EL (cell line): ENCODE data around the gene JAKMIP2.

Source experiments
- DNase-seq: peaks from one replicate; pipeline ENCODE4 v3.0.0-alpha.2; 2016

Gene JAKMIP2

DNA sequence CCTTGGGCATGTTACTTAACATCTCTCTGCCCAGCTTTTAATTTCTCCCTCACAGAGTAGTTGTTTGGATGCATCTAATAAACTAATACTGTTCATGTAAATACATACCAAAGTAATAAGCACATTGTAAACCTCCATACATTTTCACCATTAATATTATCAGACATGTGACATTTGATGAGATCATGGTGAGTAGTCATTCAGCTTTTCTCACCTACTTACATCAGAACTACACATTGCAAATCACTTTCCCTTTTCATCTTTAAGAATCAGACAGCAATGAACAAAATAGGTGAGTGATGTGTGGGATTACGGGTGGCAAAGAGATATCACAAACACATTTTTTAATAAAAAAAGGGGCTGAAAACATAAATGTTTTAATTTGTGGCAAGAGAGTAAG, 89.3 kb downstream of the JAKMIP2 start:
- no peak for DNase-seq

DNA sequence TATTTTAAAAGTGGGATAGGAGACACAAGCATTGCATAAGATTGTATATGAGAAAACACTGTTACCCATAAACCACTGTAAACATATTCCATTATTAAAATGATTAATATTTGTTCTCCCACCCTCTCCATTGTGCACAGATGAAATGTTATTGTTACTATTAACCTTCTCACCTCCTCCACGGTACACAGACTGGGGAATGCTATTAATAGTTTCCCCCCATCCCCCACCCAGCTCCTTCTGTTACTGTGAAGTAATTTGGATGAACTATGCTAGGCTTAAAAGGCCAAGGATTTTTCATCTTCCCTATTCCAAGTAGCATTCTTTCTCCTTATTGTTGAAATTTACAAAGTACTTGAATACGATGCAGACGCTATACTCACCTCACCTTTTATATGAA, 91.4 kb downstream of the JAKMIP2 start:
- DNase-seq: no peak

DNA sequence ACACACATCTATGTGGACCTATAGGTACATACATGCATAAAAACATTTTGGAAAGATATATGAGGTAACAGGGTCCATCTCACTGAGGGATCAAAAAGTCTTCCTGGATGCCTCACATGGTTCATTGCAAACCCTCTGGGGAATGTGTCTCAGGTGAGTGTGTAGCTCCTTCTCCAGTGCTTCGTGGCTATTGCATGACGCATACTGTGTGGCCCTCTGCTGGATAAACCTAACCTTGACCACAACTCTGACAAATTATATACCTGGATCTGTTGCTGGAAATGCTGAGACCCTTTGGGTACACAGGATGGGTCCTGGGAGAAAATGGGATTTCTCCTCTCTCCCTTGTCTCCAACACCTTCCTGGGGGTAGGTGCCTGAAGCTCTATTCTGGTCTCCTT, 91.9 kb downstream of the JAKMIP2 start:
- no peak for DNase-seq

DNA sequence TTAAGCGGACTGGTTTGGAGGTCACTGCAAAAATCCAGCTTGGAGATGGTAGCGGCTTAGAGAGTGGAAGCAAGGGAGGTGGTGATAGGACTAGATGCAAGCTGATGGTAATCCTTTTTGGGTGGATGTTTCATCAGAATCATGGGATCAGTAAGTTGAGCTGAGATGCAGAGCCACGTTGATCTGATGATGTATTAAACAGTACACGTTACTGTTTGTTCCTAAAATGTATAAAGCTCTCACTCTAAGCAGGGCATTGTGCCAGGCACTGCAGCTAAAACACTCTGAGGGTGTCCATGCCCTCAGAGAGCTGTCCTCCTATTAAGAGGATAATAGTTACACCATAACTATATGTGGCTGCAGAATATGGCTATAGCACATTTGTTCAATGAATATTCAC, 93.1 kb downstream of the JAKMIP2 start:
- no peak for DNase-seq

DNA sequence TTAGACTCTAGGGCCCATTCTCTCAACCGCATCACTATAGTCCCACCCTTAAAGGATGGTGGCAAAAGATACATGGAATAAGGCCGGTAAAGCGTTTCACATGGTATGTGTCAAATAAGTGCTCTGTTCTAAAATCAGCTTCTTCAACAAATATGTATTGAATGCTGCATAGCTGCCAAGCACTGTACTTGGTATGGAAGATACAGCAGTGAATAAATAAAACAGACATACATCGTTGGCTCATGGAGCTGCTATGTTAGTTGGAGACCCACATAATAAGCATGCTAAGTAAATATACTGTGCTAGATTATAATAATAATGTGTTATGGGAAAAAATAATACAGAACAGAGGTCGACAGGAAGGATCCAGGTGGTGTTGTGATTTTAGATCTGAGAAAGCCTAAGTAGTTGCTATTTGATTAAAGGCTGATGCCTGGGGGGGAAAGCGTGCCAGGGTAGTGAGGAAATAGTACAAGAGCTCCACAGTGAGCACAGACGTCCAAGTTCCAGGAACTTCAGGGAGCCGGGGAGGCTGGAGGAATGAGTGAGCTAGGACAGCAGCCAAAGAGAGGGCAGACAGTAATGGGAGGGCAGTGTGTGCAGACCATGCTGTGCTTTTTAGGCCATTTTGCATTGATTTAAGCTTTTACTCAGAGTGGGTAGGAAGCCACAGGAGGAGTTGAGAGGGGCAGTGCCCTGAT, 93.7 kb downstream of the JAKMIP2 start:
- no peak for DNase-seq

DNA sequence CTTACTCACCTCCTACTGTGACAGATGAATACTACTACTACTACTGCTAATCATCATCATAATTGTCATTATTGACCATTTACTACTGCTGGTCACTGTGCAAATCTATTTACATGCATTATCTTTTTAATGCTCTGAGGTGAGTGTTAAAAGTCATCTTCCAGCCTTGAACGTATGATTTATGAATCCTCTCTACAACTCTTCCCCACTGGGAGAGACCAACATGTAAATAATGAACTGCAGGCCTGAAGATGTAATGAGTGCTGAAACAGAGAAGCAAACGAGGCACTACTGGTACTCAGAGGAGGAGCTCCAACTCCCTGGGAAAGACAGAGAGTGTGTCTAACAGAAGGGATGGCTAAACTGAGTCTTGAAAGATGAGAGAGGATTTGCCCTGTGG, 95.4 kb downstream of the JAKMIP2 start:
- DNase-seq: no peak

DNA sequence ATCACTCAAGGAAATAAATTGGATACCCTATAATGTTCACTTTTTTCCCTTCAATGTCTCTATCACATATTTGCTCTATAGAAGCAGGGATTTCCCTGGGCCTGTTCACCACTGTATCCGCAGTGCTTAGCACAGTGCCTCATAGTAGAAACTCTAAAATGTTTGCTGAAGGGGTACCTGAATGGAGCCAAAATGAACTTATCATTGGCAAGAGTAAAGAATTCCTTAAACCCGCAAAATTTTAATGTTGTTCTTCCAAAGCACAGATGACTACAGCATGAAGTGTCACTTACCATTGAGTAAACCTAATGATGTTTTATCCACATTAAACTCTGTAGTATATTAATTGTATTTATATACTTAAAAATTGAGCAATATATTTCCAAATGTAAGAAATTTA, 96.1 kb downstream of the JAKMIP2 start:
- no peak for DNase-seq

DNA sequence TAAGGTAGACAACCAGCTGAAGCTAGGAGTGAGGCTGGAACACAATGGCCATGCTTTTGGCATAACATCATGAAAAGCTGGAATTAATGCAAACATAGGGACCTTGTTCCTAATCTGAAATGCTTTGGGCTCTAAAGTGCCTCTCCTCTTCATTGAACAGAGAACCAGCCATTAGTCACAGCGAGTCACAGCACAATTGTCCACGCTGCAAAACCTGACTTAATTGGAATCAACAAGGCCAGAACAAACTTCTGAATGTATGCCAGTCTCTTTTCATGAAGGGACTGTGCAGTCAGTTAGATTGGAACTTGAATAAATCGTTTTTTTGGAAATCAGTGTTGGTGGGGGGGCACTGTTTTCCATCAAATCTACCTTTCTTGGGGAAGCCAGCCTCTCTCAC, 96.5 kb downstream of the JAKMIP2 start:
- no peak for DNase-seq

DNA sequence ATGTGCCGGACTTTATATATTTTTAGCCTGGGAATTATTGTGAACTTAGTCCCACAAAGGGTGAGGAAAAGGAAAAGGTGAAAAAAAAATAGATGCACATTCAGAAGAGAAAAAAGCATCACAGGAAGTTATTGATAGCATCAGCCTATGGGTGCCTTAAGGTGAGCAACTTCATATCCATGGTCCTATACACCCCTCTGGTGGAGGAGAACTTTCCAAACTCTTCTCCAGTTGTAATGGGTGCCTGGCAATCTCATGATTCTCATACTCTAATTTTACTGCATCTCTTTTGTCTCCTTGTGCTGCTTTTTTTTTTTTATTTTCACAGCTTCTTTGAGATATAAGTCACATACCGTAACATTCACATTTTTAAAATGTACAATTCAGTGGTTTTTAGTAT, 107.4 kb downstream of the JAKMIP2 start:
- no peak for DNase-seq

DNA sequence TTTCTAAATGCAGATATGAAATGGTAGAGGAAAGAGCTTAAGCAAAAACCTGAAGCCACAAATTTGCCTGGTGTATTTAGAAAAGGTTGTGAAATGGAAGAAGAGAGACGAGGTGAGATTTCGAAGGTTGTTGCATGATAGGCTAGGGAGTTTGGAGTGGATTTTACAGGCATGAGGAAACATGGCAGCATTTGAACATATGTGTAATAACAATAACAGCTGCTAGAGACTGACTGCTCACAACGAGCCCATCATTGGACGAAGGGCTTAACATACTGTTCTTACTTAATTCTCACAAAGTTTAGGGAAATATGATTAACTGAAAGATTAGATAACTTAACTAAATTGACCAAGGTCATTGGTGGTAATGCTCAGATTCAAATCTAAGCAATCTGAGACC, 108.1 kb downstream of the JAKMIP2 start:
- no peak for DNase-seq

DNA sequence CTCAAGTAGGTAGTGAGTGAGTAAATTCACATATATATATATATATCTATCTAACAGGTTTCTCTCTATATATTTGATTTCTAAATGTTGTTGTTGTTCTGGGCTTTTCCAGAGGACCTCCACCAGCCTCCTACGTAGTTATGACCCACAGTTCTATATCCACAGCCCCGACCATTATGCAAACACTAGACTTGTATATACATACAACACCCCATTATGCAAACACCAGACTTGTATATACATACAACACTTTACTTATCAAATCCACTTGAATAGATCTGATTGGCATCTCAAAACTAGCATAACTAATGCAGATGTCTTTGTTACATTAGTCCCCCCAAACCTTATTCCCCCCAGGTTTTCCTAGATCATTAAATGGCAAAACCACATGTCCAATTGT, 108.7 kb downstream of the JAKMIP2 start:
- no peak for DNase-seq

DNA sequence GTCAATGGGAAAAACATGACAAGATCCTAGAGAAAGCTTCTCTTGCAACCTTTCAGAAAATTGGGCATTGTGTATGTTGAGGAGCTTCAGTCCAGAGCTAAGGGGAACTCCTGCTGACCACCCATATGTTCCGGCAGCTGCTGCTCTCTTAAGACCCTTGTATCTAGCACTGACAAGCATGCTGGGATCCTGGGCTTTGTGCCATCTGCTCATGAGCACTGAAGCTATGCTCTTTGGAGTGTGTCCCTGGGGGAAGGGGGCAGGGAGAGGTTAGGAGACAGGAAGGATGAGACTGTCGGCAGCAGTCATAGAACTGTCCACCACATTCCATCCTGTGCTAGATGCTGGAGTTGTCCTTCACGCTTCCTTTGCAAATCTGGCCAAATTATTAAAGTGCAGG, 109.3 kb downstream of the JAKMIP2 start:
- no peak for DNase-seq

DNA sequence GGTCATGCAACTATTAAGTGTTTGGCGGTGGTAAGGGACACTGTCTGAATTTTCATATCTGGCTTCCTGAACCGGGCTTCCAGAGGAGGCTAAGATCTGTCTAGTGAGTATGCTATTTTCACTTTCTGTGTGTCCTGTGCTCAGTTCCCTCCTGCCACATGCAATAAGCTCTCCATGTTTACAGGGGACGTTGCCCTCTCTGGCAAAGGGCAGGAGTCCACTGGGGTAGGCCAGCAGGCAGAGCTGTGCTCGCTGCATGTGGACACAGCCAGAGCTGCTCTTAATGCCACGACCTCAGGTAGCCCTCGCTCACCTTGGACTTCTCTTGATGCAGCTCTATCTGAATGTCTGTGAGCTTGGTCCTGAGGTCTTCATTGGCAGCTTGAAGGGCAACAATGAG, 111.2 kb downstream of the JAKMIP2 start:
- DNase-seq: no peak

DNA sequence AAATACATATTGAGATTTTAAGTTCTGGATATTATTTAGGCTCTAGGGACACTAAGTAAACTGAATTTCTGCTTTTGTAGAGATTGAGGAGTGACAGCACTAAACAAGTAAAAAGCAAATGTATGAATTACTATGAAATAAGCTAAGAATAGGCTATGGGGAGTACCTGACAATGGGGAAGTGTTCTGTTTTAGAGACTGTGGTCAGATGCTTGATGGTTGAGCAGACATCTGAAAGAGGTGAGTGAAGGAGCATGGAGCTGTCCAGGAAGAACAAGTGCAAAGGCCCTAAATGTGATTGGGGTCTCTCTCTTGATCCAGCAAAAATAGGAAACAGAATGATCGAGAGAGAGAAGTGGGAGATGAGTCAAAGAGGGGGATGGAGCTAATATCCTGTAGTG, 111.7 kb downstream of the JAKMIP2 start:
- no peak for DNase-seq

DNA sequence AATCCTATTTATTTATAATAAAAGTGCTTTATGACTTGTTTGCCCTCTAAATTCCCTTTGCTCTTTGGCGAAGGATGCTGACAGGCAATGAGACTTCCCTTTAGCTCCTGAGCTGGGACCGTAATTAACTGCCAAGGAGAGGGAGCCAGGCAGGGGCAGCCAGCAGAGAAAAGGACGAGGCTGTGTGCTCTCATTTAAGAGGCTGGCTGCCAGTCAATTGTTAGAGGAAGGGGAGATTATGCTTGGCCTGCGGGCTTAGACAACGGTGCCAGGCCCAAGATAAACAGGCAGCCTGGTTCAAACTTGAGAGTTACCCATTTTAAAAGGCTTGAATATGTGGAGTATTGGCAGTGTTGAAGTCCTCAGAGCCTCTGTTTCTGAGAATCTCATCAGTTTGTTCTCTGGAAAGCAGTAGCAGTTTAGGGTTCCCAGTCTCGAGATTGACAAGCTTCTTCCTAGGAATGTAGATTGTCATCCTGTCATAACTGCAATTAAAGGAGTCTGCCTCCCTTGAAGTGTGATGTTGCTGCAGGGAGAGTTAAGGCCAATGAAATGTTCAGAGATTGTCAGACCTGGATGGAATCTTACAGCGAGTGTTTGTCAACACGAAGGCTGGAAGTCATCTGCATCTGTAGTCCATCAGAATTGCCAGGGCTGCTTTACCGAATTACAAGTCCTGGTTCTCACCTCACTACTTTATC, 113.2 kb downstream of the JAKMIP2 start:
- no peak for DNase-seq

DNA sequence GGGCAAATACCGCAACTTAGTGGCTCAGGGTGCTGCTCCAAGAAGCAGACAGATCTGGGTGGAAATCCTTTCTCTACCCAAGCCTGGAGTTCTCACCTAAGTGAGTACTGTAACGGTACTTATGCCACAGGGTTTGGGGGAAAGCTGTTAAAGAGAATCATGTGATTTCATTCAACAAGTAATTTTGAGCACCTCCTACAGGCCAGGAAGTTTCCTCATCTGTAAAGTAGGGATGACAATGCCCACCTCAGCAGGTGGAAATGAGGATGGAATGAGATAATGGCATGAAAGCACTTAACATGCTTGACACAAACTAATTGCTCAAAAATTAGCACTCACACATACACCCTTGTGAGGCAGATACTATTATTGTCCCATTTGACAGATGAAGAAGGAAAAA, 114.1 kb downstream of the JAKMIP2 start:
- DNase-seq: no peak

DNA sequence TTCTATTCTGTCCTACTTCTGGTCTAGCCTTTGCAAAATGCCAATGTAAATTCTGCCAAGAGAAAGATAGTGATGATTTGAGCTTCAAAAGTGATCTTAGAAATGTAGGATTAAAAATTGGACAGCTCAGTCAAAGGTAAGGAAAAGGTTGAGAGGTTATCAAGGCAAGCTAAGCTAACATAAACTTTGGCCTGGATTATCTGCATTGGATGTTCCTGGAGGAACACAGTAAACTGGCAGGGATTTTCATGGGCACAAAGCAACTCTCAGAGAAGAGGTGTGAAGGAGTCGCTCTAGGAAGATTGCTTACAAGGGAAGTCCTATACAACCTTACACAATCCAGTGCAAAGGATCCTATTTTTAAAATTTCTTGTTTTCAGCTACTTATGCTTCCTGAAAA, 115.2 kb downstream of the JAKMIP2 start:
- DNase-seq: no peak

DNA sequence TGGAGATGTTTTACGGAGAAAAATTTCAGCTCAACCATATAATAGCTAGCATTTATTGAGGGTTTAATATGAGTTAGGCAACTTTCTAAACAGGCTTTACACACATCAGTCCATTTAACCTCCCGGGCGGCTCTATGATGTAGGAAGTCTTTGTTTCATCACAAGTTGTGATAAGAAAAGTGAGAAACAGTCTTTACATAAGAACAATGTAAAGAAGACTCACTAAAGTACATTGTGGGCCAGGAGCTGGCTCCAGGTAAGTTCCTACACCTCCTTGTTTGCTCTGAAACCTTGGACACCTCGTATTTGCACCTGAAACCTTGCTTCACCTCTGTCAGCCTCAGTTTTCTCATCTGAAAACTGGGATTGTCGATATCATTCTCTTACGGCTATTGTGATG, 116.1 kb downstream of the JAKMIP2 start:
- DNase-seq: no peak

DNA sequence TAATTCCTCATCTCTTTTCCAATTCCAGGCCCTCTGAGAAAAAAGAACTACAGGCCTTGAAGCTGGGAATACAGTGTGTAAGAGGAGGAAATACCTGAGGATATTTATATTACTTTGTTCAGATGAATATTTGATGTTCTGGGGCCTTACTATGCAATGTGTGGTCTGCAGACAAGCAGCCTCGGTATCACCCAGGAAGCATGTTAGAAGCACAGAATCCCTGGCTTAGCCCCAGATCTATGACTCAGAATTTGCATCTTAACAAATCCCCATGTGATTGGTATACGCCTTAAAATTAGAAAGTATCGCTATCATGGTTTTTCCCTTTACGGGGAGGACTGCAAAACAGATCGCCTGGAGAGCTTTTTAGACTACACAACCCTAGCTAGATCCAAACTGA, 121.0 kb downstream of the JAKMIP2 start:
- no peak for DNase-seq

DNA sequence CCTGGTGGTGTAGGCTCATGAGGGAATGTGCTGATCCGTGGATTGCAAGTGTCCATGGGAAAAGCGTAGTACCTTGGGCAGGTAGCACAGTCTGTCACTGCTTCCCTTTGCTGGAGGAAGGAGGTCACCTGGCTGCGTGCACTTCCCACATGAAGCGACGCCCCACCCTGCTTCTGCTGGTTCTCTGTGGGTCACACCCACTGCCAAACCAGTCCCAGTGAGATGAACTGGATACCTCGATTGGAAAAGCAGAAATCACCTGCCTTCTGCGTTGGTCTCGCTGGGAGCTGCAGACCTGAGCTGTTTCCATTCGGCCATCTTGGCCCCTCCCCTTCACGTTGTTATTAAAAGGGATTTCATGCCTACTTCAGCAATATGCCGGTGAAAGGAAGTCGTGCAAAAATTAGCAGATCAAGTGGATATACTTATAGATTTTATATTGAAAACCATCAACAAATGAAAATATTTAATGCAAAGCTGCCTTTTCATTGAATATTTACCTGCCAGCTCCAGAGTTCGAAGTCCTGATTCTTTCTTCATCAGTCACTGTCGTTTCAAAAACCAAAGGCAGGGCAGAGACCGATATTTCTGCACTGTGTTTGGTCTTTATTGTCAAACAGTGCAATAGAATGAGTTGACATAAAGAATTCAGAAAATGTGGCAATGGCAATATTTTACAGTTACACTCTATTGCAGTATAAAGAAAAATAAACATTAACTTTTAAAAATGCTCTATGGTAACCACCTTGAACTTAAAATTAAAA, 123.2 kb downstream of the JAKMIP2 start:
- DNase-seq: no peak

DNA sequence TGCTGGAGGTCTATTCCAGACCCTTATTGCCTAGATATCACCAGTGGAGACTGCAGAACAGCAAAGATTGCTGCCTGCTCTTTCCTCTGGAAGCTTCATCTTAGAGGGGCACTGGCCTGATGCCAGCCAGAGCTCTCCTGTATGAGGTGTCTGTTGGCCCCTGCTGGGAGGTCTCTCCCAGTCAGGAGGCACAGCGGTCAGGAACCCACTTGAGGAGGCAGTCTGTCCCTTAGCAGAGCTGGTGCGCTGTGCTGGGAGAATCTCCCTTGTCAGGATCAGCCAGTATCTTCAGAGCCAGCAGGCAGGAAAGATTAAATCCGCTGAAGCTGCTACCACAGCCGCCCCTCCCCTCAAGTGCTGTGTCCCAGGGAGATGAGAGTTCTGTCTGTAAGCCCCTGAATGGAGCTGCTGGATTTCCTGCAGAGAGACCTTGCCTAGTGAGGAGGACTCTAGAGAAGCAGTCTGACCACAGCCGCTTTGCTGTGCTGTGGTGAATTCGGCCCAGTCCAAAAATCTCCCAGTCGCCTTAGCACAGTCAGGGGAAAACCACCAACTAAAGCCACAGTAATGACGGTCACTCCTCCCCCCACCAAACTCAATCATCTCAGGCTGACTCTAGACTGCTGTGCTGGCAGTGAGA, 124.1 kb downstream of the JAKMIP2 start:
- no peak for DNase-seq

DNA sequence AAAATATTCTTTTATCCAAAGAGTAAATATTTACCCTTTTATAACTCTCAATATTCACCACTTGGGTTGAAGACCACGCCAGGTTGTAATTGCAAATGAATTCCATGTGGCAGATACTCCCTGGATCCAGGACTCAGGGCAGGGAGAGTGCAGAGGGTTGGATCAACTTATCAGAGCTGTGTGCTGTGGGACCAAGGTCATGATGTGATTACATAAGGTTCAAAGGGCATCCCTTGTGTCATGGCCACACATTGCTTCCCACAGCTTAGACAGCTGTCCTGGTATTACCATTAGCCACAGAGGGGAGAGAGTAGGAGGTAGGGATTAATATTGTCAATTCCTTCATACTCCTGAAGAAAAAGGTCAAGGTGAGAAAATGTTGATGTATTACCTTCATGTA, 133.9 kb downstream of the JAKMIP2 start:
- no peak for DNase-seq

DNA sequence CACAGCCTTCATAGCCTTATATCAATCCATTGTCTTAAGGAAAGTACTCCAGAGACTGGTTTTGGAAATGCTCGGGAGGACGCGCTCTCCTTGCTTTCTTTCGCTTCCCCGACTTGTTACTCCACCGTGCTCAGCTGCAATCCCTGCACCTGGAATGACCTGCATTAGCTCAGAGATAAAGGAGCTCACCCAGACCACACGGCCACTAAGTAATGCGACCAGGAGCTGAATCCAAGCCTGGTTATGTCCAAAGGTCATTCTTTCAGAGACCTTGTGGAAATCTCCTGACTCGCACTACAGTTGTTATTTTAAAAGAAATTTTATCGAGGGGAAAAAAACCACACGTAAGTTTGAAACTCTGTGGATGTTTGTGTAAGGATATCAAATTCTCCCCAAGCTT, 137.3 kb downstream of the JAKMIP2 start:
- no peak for DNase-seq

DNA sequence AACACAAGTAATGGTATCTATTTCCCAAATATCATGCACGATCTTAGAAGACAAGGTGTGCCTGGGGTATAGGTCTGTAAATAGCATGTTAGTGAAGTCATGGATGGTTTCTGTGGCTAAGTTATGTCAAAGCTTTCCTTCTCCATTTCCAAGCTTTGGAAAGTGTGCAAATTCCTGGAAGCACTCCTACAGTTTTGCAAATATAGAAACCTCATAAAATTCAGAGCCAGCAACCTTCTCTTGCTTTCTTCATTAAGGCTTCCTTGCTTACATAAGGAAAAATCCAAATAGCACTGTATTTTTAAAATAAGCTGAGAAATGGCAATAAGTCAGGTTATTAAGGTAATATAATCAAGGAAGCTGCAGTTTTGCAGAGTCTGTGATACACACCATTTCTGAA, 138.1 kb downstream of the JAKMIP2 start:
- DNase-seq: no peak
